HG02840 (cell line): Measurements from ENCODE around the gene PHKA2.
A peak's percentile ranks its signal among the peaks of the same experiment; 100 is the strongest.
"Not testable (repeated sequence)": the region's sequence is repeated elsewhere in the genome, so short reads cannot be mapped to it uniquely, and the experiment has no call there.

Source experiments
- ATAC-seq: cut with Tn5 transposase; IDR thresholded peaks from one replicate; pipeline ENCODE4 v1.9.1; 2021; ENCODE audit warnings: mild to moderate bottlenecking, moderate library complexity, moderate number of reproducible peaks; ENCODE audit not compliant: unreplicated experiment, low FRiP score

The PHKA2 gene

GRCh38 chrX:18983666-18984380 lies at the start of gene PHKA2:
Gene PHKA2, minus strand, starts transcription at chrX:18984114. Its CDS starts 182 bp downstream, at chrX:18983932.
- ATAC-seq, result peak; percentile 45

GRCh38 chrX:19030805-19031204 lies 46.9 kb upstream of the PHKA2 start:
- ATAC-seq, result no peak

- no peak for ATAC-seq
These were observed 44.6 kb upstream of the PHKA2 start for GRCh38 chrX:19028560-19028959.

- no peak for ATAC-seq
These were observed 40.5 kb upstream of the PHKA2 start for GRCh38 chrX:19024366-19024765.

- ATAC-seq, result no peak
These were observed 36.1 kb upstream of the PHKA2 start for GRCh38 chrX:19019996-19020395.

- no peak for ATAC-seq
These were observed 33.4 kb upstream of the PHKA2 start for GRCh38 chrX:19017271-19017670.

GRCh38 chrX:19016614-19017013 lies 32.7 kb upstream of the PHKA2 start:
- not testable (repeated sequence) for ATAC-seq

- ATAC-seq, result no peak
These were observed 24.0 kb upstream of the PHKA2 start for GRCh38 chrX:19007868-19008267.

- ATAC-seq, result no peak
These were observed 23.1 kb upstream of the PHKA2 start for GRCh38 chrX:19007011-19007410.

GRCh38 chrX:19005909-19006308 lies 22.0 kb upstream of the PHKA2 start:
- ATAC-seq, result no peak

GRCh38 chrX:19003756-19004155 lies 19.8 kb upstream of the PHKA2 start:
- no peak for ATAC-seq

- no peak for ATAC-seq
These were observed 14.7 kb upstream of the PHKA2 start for GRCh38 chrX:18998653-18999052.

GRCh38 chrX:18997916-18998315 lies 14.0 kb upstream of the PHKA2 start:
- no peak for ATAC-seq

GRCh38 chrX:18996536-18996935 lies 12.6 kb upstream of the PHKA2 start:
- no peak for ATAC-seq

- ATAC-seq, result no peak
These were observed 11.3 kb upstream of the PHKA2 start for GRCh38 chrX:18995221-18995620.

- ATAC-seq, result no peak
These were observed 10.8 kb upstream of the PHKA2 start for GRCh38 chrX:18994713-18995112.

GRCh38 chrX:18992829-18993228 lies 8.9 kb upstream of the PHKA2 start:
- ATAC-seq, result no peak

- ATAC-seq, result no peak
These were observed 1.2 kb upstream of the PHKA2 start for GRCh38 chrX:18985186-18985435.

- peak; percentile 86 for ATAC-seq
These were observed 669 bp upstream of the PHKA2 start for GRCh38 chrX:18984381-18985185.

- no peak for ATAC-seq
These were observed 2.6 kb downstream of the PHKA2 start for GRCh38 chrX:18981124-18981807.

GRCh38 chrX:18980262-18980661 lies 3.7 kb downstream of the PHKA2 start:
- not testable (repeated sequence) for ATAC-seq

- ATAC-seq, result no peak
These were observed 8.9 kb downstream of the PHKA2 start for GRCh38 chrX:18974993-18975392.
